B cell (primary cell): ENCODE data around the gene NOC2L. TPM values are rescaled to one million over a fixed set of nuclear protein-coding genes. Genes with fewer than 3 reads are reported as not detected.

Experiments used
- ATAC-seq: fragments of 200-7000 bp; cut with Tn5 transposase; one replicate; pipeline ENCODE4 v1.10.0; 2021; ENCODE audit warnings: low read depth, mild to moderate bottlenecking, moderate number of reproducible peaks, moderate library complexity
- CTCF ChIA-PET: fragments of 350-600 bp; sonication (Branson Sonifier 250); formaldehyde crosslinking; loops from one replicate; lab custom pipeline; 2021; ENCODE audit warnings: antibody characterized with exemption, inconsistent platforms; lab: Charles Lee
- POLR2A ChIA-PET: fragments of 350-600 bp; sonication (Branson Sonifier 250); formaldehyde crosslinking; loops from one replicate; lab custom pipeline; 2021; ENCODE audit warnings: antibody characterized with exemption; lab: Charles Lee
- DNase-seq: peaks from one replicate; pipeline ENCODE4 v3.0.0; 2013
- H2AFZ ChIP-seq: 2 replicates; pipeline ENCODE4 v1.6.1; 2012; ENCODE audit warnings: mild to moderate bottlenecking, low read depth, low read length; ENCODE audit not compliant: insufficient read depth, poor library complexity, severe bottlenecking
- H3K27ac ChIP-seq, 2 donors: 1 replicate in 1 of 2; 2 replicates in 1 of 2; pipeline ENCODE4 v1.5.1; 2012 to 2013; ENCODE audit warnings: low read length in 2 of 2, mild to moderate bottlenecking in 2 of 2, moderate library complexity in 1 of 2
- H3K27me3 ChIP-seq, 4 experiments: fragments of 200-600 bp in 1 of 4; sonication (generic) in 1 of 4; replicated peaks in 1 of 4; 1 replicate in 2 of 4; 2 replicates in 2 of 4; pipeline versions ENCODE4 v1.6.1 to v1.7.0; 2013 to 2016; ENCODE audit warnings: low read length in 3 of 4, mild to moderate bottlenecking in 2 of 4, mixed read lengths in 1 of 4, moderate library complexity in 1 of 4; ENCODE audit not compliant: insufficient read depth in 4 of 4, control insufficient read depth in 3 of 4; ENCODE audit errors: control extremely low read depth in 1 of 4
- H3K36me3 ChIP-seq, 2 experiments: replicated peaks in 1 of 2; 1 replicate in 1 of 2; 2 replicates in 1 of 2; pipeline versions ENCODE4 v1.6.1 to v1.7.1; 2013; ENCODE audit warnings: low read length in 1 of 2; ENCODE audit not compliant: insufficient read depth in 2 of 2, control insufficient read depth in 1 of 2; ENCODE audit errors: control extremely low read depth in 1 of 2, extremely low read depth in 1 of 2
- H3K4me1 ChIP-seq, 2 donors: fragments of 200-600 bp in 1 of 2; sonication (generic) in 1 of 2; 1 replicate in 1 of 2; 2 replicates in 1 of 2; pipeline versions ENCODE4 v1.5.1 to v1.6.1; 2013 to 2017; ENCODE audit warnings: low read length in 2 of 2; ENCODE audit not compliant: control insufficient read depth in 2 of 2, insufficient read depth in 2 of 2
- H3K4me2 ChIP-seq: replicated peaks from 2 replicates; pipeline ENCODE3; 2012; ENCODE audit warnings: mild to moderate bottlenecking, low read depth, low read length; ENCODE audit not compliant: poor library complexity, severe bottlenecking
- H3K4me3 ChIP-seq, 5 experiments: fragments of 200-600 bp in 1 of 5; sonication (generic) in 1 of 5; 1 replicate in 3 of 5; 2 replicates in 2 of 5; pipeline versions ENCODE4 v1.5.1 to v1.7.0; 2011 to 2016; ENCODE audit warnings: low read length in 4 of 5, mild to moderate bottlenecking in 4 of 5, low read depth in 2 of 5, control low read depth in 1 of 5, moderate library complexity in 1 of 5; ENCODE audit not compliant: insufficient read depth in 1 of 5; ENCODE audit errors: control extremely low read depth in 1 of 5, extremely low read depth in 1 of 5
- H3K79me2 ChIP-seq: fragments of 200-600 bp; sonication (generic); one replicate; pipeline ENCODE4 v1.6.0; 2016; ENCODE audit warnings: low read length; ENCODE audit not compliant: control insufficient read depth, insufficient read depth
- H3K9ac ChIP-seq: fragments of 200-600 bp; sonication (generic); 2 replicates; pipeline ENCODE4 v1.6.1; 2017; ENCODE audit warnings: mild to moderate bottlenecking, low read length, moderate library complexity
- H3K9me3 ChIP-seq, 3 donors: one replicate each; pipeline versions ENCODE4 v1.6.1 to v1.7.1; 2013; ENCODE audit warnings: low read length in 2 of 3; ENCODE audit not compliant: control insufficient read depth in 2 of 3, insufficient read depth in 1 of 3; ENCODE audit errors: control extremely low read depth in 1 of 3
- H4K20me1 ChIP-seq: 2 replicates; pipeline ENCODE4 v1.6.0; 2012; ENCODE audit warnings: mild to moderate bottlenecking, low read length; ENCODE audit not compliant: insufficient read depth, control insufficient read depth, poor library complexity, severe bottlenecking
- H3K27ac Mint-ChIP-seq: one replicate; pipeline ENCODE4 v1.8.0; 2021; ENCODE audit warnings: mixed read lengths
- H3K27me3 Mint-ChIP-seq: one replicate; pipeline ENCODE4 v1.8.0; 2021; ENCODE audit warnings: mixed read lengths
- H3K4me1 Mint-ChIP-seq: one replicate; pipeline ENCODE4 v1.8.0; 2021; ENCODE audit warnings: mixed read lengths
- H3K4me3 Mint-ChIP-seq: one replicate; pipeline ENCODE4 v1.8.0; 2021; ENCODE audit warnings: mixed read lengths
- H3K9me3 Mint-ChIP-seq: one replicate; pipeline ENCODE4 v1.8.0; 2022; ENCODE audit warnings: mixed read lengths; ENCODE audit not compliant: insufficient read depth
- EZH2 ChIP-seq: IDR thresholded peaks from 2 replicates; pipeline ENCODE4 v1.6.1; 2012; ENCODE audit warnings: borderline replicate concordance, low read depth, mild to moderate bottlenecking, moderate library complexity, low read length; ENCODE audit not compliant: insufficient read depth, poor library complexity, severe bottlenecking
- WGBS: methylation state at CpG from one replicate; pipeline ENCODE4 v1.1.5; 2013; ENCODE audit warnings: missing lambda C conversion rate; ENCODE audit not compliant: insufficient coverage; 5-methylcytosine and 5-hydroxymethylcytosine counted together
- intact Hi-C: fragments of 100-400 bp; cut with micrococcal nuclease; formaldehyde crosslinking; loops from one replicate; pipeline ENCODE4 v1.10.0; 2022
- polyA plus RNA-seq: library from polyadenylated mRNA; depleted of rRNA; stranded (reverse); fragments of >200 nt; gene quantifications from 2 replicates; pipeline ENCODE4 v1.2.3, GENCODE V29; 2012
- total RNA-seq, 2 donors: library from RNA; stranded (reverse); fragments of 120-200 nt in 1 of 2; gene quantifications; 1 replicate in 1 of 2; 2 replicates in 1 of 2; pipeline versions ENCODE4 v1.2.3 to v1.2.4, GENCODE V29; 2013 to 2022
- TF ChIP-seq, protein P1 (sequence below): fragments of 200-600 bp; IDR thresholded peaks from one replicate; pipeline ENCODE4 v1.8.0; 2022; ENCODE audit warnings: antibody characterized with exemption, mild to moderate bottlenecking

The NOC2L gene
- total and polyA plus RNA-seq, 2 donors (not counting 1 experiment from before 2014, with no cell fraction given) = 48.0 to 64.1 TPM

GRCh38 chr1:1003618-1004419 lies 44.8 kb upstream of the NOC2L start:
- ChIA-PET POLR2A (no interaction called here), CTCF (interaction anchor here (0.9 to 2.1 kb wide), 3 partner anchors 10 to 60 kb away, joined by 3 to 7 read pairs (median 4); partner anchors contain the start of gene ISG15)
- no peaks in the 10 kb centered on the region for H3K36me3 ChIP-seq
- no peak for DNase-seq
- no peaks in the 10 kb centered on the region for H3K79me2 ChIP-seq
- H4K20me1 ChIP-seq = no peaks in the 10 kb centered on the region
- no peak overlapping the region for H3K4me2 ChIP-seq
- H3K9me3 ChIP-seq = peaks cover 0 to 18% (median 0%) of the 10 kb centered on the region in 3 donors
- Mint-ChIP-seq H3K27me3 (peaks cover 27% of the 10 kb centered on the region), H3K9me3 (no peaks in the 10 kb centered on the region), H3K27ac (no peak overlapping the region), H3K4me1 (peaks cover 19% of the 10 kb centered on the region), H3K4me3 (no peak overlapping the region)
- no peak overlapping the region for H2AFZ ChIP-seq
- intact Hi-C loops = no loop called here
- ATAC-seq = no peak
- WGBS = 86% methylated on average over 10 of the region's 22 CpGs
- no peak overlapping the region for H3K27ac ChIP-seq
- peaks cover 30 to 45% of the 10 kb centered on the region in 2 donors for H3K4me1 ChIP-seq
- H3K27me3 ChIP-seq = peaks cover 0 to 69% (median 39%) of the 10 kb centered on the region in 4 experiments
- TF ChIP-seq EZH2 = no peak
- TF ChIP-seq, protein P1, sequence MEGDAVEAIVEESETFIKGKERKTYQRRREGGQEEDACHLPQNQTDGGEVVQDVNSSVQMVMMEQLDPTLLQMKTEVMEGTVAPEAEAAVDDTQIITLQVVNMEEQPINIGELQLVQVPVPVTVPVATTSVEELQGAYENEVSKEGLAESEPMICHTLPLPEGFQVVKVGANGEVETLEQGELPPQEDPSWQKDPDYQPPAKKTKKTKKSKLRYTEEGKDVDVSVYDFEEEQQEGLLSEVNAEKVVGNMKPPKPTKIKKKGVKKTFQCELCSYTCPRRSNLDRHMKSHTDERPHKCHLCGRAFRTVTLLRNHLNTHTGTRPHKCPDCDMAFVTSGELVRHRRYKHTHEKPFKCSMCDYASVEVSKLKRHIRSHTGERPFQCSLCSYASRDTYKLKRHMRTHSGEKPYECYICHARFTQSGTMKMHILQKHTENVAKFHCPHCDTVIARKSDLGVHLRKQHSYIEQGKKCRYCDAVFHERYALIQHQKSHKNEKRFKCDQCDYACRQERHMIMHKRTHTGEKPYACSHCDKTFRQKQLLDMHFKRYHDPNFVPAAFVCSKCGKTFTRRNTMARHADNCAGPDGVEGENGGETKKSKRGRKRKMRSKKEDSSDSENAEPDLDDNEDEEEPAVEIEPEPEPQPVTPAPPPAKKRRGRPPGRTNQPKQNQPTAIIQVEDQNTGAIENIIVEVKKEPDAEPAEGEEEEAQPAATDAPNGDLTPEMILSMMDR = no peak
- no peak overlapping the region for H3K9ac ChIP-seq
- no peak overlapping the region for H3K4me3 ChIP-seq
